HEK293 (cell line): ENCODE results near the gene UBE4A.

Source experiments
- CTCF ChIA-PET: fragments of 350-600 bp; formaldehyde crosslinking; extraction: SDS; loops from one replicate; lab custom pipeline; 2021; ENCODE audit warnings: antibody characterized with exemption; lab: Yijun Ruan, JAX
- POLR2A ChIA-PET: fragments of 300-600 bp; formaldehyde crosslinking; extraction: SDS; loops from one replicate; lab custom pipeline; 2020; ENCODE audit warnings: antibody characterized with exemption, inconsistent platforms; lab: Yijun Ruan, JAX
- H3K27ac ChIP-seq: fragments of 200-500 bp; sonication (Bioruptor generic); 2 replicates; pipeline ENCODE4 v1.5.1; 2014; ENCODE audit warnings: low read depth, low read length, control low read depth, inconsistent platforms; ENCODE audit errors: extremely low read depth
- H3K36me3 ChIP-seq, 2 experiments: fragments of 200-500 bp in 1 of 2; sonication (Bioruptor generic) in 1 of 2; 1 replicate in 1 of 2; 2 replicates in 1 of 2; pipeline ENCODE4 v1.5.1; 2014 to 2017; ENCODE audit warnings: inconsistent platforms in 2 of 2, low read length in 2 of 2; ENCODE audit not compliant: control insufficient read depth in 2 of 2, insufficient read depth in 1 of 2
- H3K4me1 ChIP-seq: fragments of 200-500 bp; sonication (Bioruptor generic); 2 replicates; pipeline ENCODE4 v1.5.1; 2014; ENCODE audit warnings: mild to moderate bottlenecking, low read length, inconsistent platforms; ENCODE audit not compliant: control insufficient read depth, insufficient read depth
- H3K4me3 ChIP-seq: 2 replicates; pipeline ENCODE4 v1.5.1; 2011; ENCODE audit warnings: low read depth, mild to moderate bottlenecking, control low read depth, low read length, moderate library complexity
- H3K9me3 ChIP-seq: fragments of 200-500 bp; sonication (Bioruptor generic); 2 replicates; pipeline ENCODE4 v1.5.1; 2014; ENCODE audit warnings: low read depth, low read length, inconsistent platforms; ENCODE audit not compliant: control insufficient read depth, insufficient read depth
- HIC1 ChIP-seq: fragments of 450-650 bp; formaldehyde crosslinking; IDR thresholded peaks from 2 replicates; pipeline ENCODE4 v1.5.1; 2016; ENCODE audit warnings: missing biosample characterization, missing genetic modification characterization
- KLF1 ChIP-seq: fragments of 450-650 bp; formaldehyde crosslinking; IDR thresholded peaks from 2 replicates; pipeline ENCODE4 v1.5.1; 2016; ENCODE audit warnings: missing biosample characterization, missing genetic modification characterization
- MZF1 ChIP-seq: fragments of 450-650 bp; formaldehyde crosslinking; IDR thresholded peaks from 2 replicates; pipeline ENCODE4 v1.5.1; 2017; ENCODE audit warnings: missing biosample characterization, missing genetic modification characterization, borderline replicate concordance
- SP3 ChIP-seq: fragments of 450-650 bp; formaldehyde crosslinking; IDR thresholded peaks from 2 replicates; pipeline ENCODE4 v1.5.1; 2016; ENCODE audit warnings: missing biosample characterization, missing genetic modification characterization
- YY1 ChIP-seq: fragments of 450-650 bp; formaldehyde crosslinking; IDR thresholded peaks from 2 replicates; pipeline ENCODE4 v1.5.1; 2018; ENCODE audit warnings: missing biosample characterization, missing genetic modification characterization
- ZBTB11 ChIP-seq: fragments of 450-650 bp; formaldehyde crosslinking; conservative IDR thresholded peaks from 2 replicates; pipeline ENCODE4 v1.5.1; 2016; ENCODE audit warnings: low read depth, missing biosample characterization, missing genetic modification characterization
- ZBTB20 ChIP-seq: fragments of 450-650 bp; formaldehyde crosslinking; IDR thresholded peaks from 2 replicates; pipeline ENCODE4 v1.5.1; 2016; ENCODE audit warnings: missing biosample characterization, missing genetic modification characterization
- ZBTB26 ChIP-seq: fragments of 450-650 bp; formaldehyde crosslinking; optimal IDR thresholded peaks from 2 replicates; pipeline ENCODE3; 2016; ENCODE audit warnings: missing biosample characterization, mild to moderate bottlenecking, missing genetic modification characterization
- ZBTB48 ChIP-seq: fragments of 450-650 bp; formaldehyde crosslinking; IDR thresholded peaks from 2 replicates; pipeline ENCODE4 v1.5.1; 2016; ENCODE audit warnings: missing biosample characterization, missing genetic modification characterization
- ZFP37 ChIP-seq: fragments of 450-650 bp; formaldehyde crosslinking; IDR thresholded peaks from 2 replicates; pipeline ENCODE4 v1.5.1; 2016; ENCODE audit warnings: missing biosample characterization, missing genetic modification characterization
- ZFP69B ChIP-seq: fragments of 450-650 bp; formaldehyde crosslinking; IDR thresholded peaks from 2 replicates; pipeline ENCODE4 v1.5.1; 2016; ENCODE audit warnings: missing biosample characterization, missing genetic modification characterization
- ZNF18 ChIP-seq: fragments of 450-650 bp; formaldehyde crosslinking; IDR thresholded peaks from 2 replicates; pipeline ENCODE4 v1.5.1; 2016; ENCODE audit warnings: missing biosample characterization, missing genetic modification characterization
- ZNF324 ChIP-seq: fragments of 450-650 bp; formaldehyde crosslinking; IDR thresholded peaks from 2 replicates; pipeline ENCODE4 v1.5.1; 2016; ENCODE audit warnings: missing biosample characterization, missing genetic modification characterization
- ZNF335 ChIP-seq: fragments of 450-650 bp; formaldehyde crosslinking; conservative IDR thresholded peaks from 2 replicates; pipeline ENCODE4 v1.5.1; 2016; ENCODE audit warnings: missing biosample characterization, missing genetic modification characterization
- ZNF501 ChIP-seq: fragments of 450-650 bp; formaldehyde crosslinking; IDR thresholded peaks from 2 replicates; pipeline ENCODE4 v1.5.1; 2016; ENCODE audit warnings: missing biosample characterization, missing genetic modification characterization
- ZNF555 ChIP-seq: fragments of 450-650 bp; formaldehyde crosslinking; conservative IDR thresholded peaks from 2 replicates; pipeline ENCODE4 v1.5.1; 2017; ENCODE audit warnings: missing biosample characterization, mild to moderate bottlenecking, missing genetic modification characterization, inconsistent platforms
- ZNF561 ChIP-seq: fragments of 450-650 bp; IDR thresholded peaks from 2 replicates; pipeline ENCODE4 v1.5.1; 2018; ENCODE audit warnings: missing biosample characterization, missing genetic modification characterization, borderline replicate concordance
- ZNF621 ChIP-seq: fragments of 450-650 bp; formaldehyde crosslinking; IDR thresholded peaks from 2 replicates; pipeline ENCODE4 v1.5.1; 2017; ENCODE audit warnings: missing biosample characterization, missing genetic modification characterization
- ZNF677 ChIP-seq: fragments of 450-650 bp; IDR thresholded peaks from 2 replicates; pipeline ENCODE4 v1.5.0; 2018; ENCODE audit warnings: missing biosample characterization, mild to moderate bottlenecking, missing genetic modification characterization, moderate library complexity
- ZNF692 ChIP-seq: fragments of 450-650 bp; formaldehyde crosslinking; IDR thresholded peaks from 2 replicates; pipeline ENCODE4 v1.5.1; 2016; ENCODE audit warnings: missing biosample characterization, missing genetic modification characterization
- ZNF701 ChIP-seq: fragments of 450-650 bp; formaldehyde crosslinking; IDR thresholded peaks from 2 replicates; pipeline ENCODE4 v1.5.1; 2016; ENCODE audit warnings: missing biosample characterization, missing genetic modification characterization
- ZXDB ChIP-seq: fragments of 450-650 bp; formaldehyde crosslinking; IDR thresholded peaks from 2 replicates; pipeline ENCODE4 v1.5.1; 2016; ENCODE audit warnings: missing biosample characterization, missing genetic modification characterization

UBE4A gene

GRCh38 chr11:118398791-118399559, 39.6 kb downstream of the UBE4A start:
- no peaks in the 10 kb centered on the region for H3K4me1 ChIP-seq
- H3K4me3 ChIP-seq, result no peak overlapping the region
- ChIA-PET CTCF (interaction anchor here (0.6 to 1.8 kb wide), 2 partner anchors 82 to 89 kb away, joined by 3 to 7 read pairs; no protein-coding TSS in a partner anchor), POLR2A (no interaction called here)
- TF ChIP-seq HIC1 (tag by site-specific recombination), result no peak
- TF ChIP-seq ZBTB48 (tag by site-specific recombination), result no peak
- no peak for TF ChIP-seq ZFP37 (tag by site-specific recombination)
- TF ChIP-seq ZXDB (tag by site-specific recombination), result no peak
- no peak for TF ChIP-seq ZNF555
- TF ChIP-seq MZF1, result no peak
- TF ChIP-seq, all 188 proteins: peak for 0
- H3K27ac ChIP-seq, result no peak overlapping the region
- H3K9me3 ChIP-seq, result no peaks in the 10 kb centered on the region
- peaks cover 16 to 41% of the 10 kb centered on the region in 2 experiments; a peak in 2 of 3 replicates for H3K36me3 ChIP-seq

GRCh38 chr11:118401151-118401879, 41.9 kb downstream of the UBE4A start, which contains the start of gene ATP5MG:
Gene ATP5MG, plus strand, starts transcription at chr11:118401606. Its CDS starts 60 bp downstream, at chr11:118401666.
- H3K36me3 ChIP-seq, result peaks cover 3 to 38% of the 10 kb centered on the region in 2 experiments; a peak in 2 of 3 replicates
- CTCF ChIA-PET, result interaction anchor here (0.5 to 1.6 kb wide), 3 partner anchors 16 to 107 kb away, joined by 3 to 4 read pairs (median 3); no protein-coding TSS in a partner anchor
- TF ChIP-seq ZFP69B (tag by site-specific recombination) (no peak; the same call in 1 of the 2 replicates), ZNF561 (tag by site-specific recombination) (peak; percentile 34; the same call in 1 of the 2 replicates), ZFP37 (tag by site-specific recombination) (no peak), ZNF677 (tag by site-specific recombination) (peak; percentile 48; the same call in 1 of the 2 replicates), ZNF701 (tag by site-specific recombination) (no peak), YY1 (tag by site-specific recombination) (peak; percentile 38; the same call in 1 of the 2 replicates), ZNF324 (tag by site-specific recombination) (0 out of 2 replicates have a peak, but pooled peaks have one; percentile 52), ZXDB (tag by site-specific recombination) (peak; percentile 62), SP3 (tag by site-specific recombination) (peak; percentile 19; the same call in 1 of the 2 replicates), ZBTB26 (tag by site-specific recombination) (peak; percentile 22), ZNF692 (tag by site-specific recombination) (0 out of 2 replicates have a peak, but pooled peaks have one; percentile 59), ZNF18 (tag by site-specific recombination) (0 out of 2 replicates have a peak, but pooled peaks have one; percentile 14), ZNF335 (tag by site-specific recombination) (peak; percentile 100), KLF1 (no peak), ZNF621 (tag by site-specific recombination) (no peak), ZNF501 (tag by site-specific recombination) (peak; percentile 61; the same call in 1 of the 2 replicates), ZBTB20 (peak; percentile 51; the same call in 1 of the 2 replicates), ZBTB11 (peak; percentile 68)

More at GRCh38 chr11:118401151-118401879, 41.9 kb downstream of the UBE4A start, which contains the start of gene ATP5MG:
- POLR2A ChIA-PET, result interaction anchor here (1.3 to 1.8 kb wide), 3 partner anchors 15 to 35 kb away, joined by 3 to 13 read pairs (median 5); partner anchors contain the start of gene KMT2A
- no peaks in the 10 kb centered on the region for H3K9me3 ChIP-seq
- H3K4me3 ChIP-seq, result peak within 1 kb of the TSS; percentile 92
- H3K4me1 ChIP-seq, result peaks cover under 1% of the 10 kb centered on the region; the same call in 1 of the 2 replicates
- peak within 1 kb of the TSS; percentile 61 for H3K27ac ChIP-seq
